Measurements from ENCODE around the gene ADAMTS13. TPM values are rescaled to one million over a fixed set of nuclear protein-coding genes. Genes with fewer than 3 reads are reported as not detected.
A peak's percentile ranks its signal among the peaks of the same experiment; 100 is the strongest.

ADAMTS13 gene
- total and polyA plus RNA-seq, 5 experiments from 2014 or later = 0.10 to 4.0 (median 0.99) TPM

DNA sequence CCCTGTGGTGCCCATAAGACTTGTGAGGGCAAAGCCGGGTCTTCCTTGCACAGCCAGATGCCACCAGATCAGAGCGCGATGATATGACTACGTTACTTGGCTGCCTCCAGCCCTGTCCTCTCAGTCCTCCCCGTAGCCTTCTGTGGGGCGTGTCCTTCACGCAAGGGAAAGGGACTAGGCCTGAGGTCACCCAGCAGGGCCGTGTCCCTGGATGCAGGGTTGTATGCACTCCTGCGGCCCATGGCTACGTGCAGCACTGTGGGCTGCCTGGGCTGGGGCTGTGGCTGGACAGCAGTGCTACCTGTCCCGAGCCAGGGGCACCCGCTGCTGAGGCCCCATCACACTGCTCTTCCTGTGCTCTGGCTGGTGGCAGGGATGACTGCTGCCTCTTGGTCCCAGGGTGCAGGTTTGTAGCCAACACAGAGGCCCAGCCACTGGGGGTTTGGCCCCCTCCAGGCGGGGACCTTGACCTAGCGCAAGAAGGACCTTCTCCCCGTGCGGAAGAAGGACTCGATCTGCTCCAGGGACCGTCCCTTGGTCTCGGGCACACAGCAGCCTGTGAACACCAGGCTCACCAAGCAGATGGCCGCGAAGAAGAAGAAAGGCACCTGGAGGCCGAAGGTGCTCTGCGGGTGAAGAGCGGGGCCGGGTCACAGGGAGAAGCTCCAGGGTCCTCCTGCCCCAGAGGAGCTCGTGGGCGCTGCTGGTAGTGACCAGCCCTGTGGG lies 49.5 kb downstream of the ADAMTS13 start:
- ATAC-seq (no peak), DNase-seq (peak in 1 of 10 donors; percentile 45)
- Mint-ChIP-seq H3K36me3 (peaks cover 0 to 5% (median 0%) of the 10 kb centered on the region in 3 donors), H3K4me1 (peaks cover 0 to 15% (median 3%) of the 10 kb centered on the region in 4 donors), H3K27ac (peak overlapping the region in 1 of 10 donors; percentile 56), H3K9me3 (peaks cover 0 to 1% (median 0%) of the 10 kb centered on the region in 9 donors), H3K27me3 (no peaks in the 10 kb centered on the region), H3K4me3 (no peak overlapping the region)
- POLR2A ChIA-PET = no interaction called here

DNA sequence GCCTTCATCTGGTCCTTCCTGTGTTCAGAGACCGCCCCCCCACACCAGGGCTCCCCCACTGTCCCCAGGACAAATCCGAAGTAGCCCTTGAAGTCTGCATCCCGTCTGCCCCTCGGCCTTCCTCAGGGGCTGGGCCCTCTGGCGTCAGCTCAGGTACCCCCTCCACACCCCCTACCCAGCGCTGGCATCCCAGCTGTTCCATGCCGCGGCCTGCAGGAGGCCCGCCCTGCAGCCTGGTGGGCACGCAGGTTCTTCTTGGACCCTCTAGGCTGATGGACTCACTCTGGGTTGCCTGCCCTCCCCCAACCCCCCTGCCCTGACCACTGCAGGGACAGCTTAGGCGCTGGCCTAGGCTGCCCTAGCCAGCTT lies 50.1 kb downstream of the ADAMTS13 start:
- ATAC-seq = no peak
- peaks cover 0 to 6% (median 0%) of the 10 kb centered on the region in 3 donors for H3K36me3 Mint-ChIP-seq
- H3K27me3 Mint-ChIP-seq = no peaks in the 10 kb centered on the region
- H3K9me3 Mint-ChIP-seq = peaks cover 0 to 1% (median 0%) of the 10 kb centered on the region in 9 donors
- H3K27ac Mint-ChIP-seq = no peak overlapping the region
- no peak overlapping the region for H3K4me3 Mint-ChIP-seq
- peaks cover 0 to 15% (median 3%) of the 10 kb centered on the region in 4 donors for H3K4me1 Mint-ChIP-seq
- POLR2A ChIA-PET = no interaction called here
- no peak for DNase-seq

DNA sequence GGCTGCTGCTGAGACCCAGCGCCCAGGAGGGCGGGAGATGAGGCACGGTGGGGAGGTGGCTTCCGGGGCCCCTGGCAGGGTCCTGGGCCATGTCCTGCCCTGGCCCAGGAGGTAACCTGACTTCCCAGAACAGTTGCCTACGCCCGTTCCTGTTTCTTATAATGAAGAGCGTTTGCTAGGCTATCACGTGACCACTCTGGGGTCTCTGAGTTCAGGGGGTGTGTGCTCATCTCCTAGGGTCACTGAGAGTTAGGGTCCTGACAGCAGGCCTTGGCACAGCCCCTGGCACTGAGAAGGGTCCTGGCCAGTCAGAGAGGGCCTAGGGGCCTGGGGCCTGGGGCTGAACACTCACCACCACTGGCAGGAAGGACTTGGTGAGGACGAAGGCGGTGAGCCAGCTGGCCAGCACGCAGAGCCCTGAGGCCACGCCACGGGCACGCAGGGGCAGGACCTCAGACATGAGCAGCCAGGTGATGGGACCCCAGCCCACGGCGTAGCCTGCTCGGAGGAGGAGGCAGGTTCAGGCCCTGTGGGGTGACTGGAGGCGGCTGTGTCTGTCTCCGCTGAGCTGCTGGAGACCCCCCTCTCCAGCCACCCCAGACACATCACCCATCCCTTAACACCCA lies 50.7 kb downstream of the ADAMTS13 start:
- POLR2A ChIA-PET = no interaction called here
- H3K27ac Mint-ChIP-seq = no peak overlapping the region
- ATAC-seq = no peak
- H3K4me1 Mint-ChIP-seq = peaks cover 0 to 21% (median 4%) of the 10 kb centered on the region in 4 donors
- H3K4me3 Mint-ChIP-seq = no peak overlapping the region
- H3K9me3 Mint-ChIP-seq = peaks cover 0 to 1% (median 0%) of the 10 kb centered on the region in 9 donors
- H3K36me3 Mint-ChIP-seq = peaks cover 0 to 6% (median 0%) of the 10 kb centered on the region in 3 donors
- no peaks in the 10 kb centered on the region for H3K27me3 Mint-ChIP-seq
- no peak for DNase-seq

DNA sequence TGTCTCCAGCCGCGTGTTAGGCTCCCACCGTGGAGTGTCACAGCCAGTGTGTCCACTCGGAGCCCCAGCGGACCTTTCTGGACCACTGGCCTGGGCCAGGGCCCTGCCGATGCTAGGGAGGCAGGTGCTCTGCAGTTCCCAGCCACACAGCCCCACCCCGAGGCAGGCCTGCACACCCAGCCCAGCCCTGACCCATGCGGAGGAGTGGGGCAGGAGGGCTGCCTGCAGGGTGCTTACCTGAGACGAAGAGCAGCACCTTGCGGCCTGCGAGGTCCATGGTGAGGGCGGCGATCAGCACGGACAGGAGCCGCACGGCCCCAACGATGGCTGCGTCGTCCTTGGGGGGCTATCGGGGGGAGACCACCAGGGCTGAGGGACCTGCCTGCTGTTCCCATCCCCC lies 51.6 kb downstream of the ADAMTS13 start:
- no peaks in the 10 kb centered on the region for H3K27me3 Mint-ChIP-seq
- DNase-seq = no peak
- peaks cover 0 to 24% (median 5%) of the 10 kb centered on the region in 4 donors for H3K4me1 Mint-ChIP-seq
- no peak for ATAC-seq
- POLR2A ChIA-PET = interaction anchor here (0.6 kb wide), 1 partner anchor 1120 kb away, joined by 5 read pairs; no protein-coding TSS in a partner anchor
- H3K36me3 Mint-ChIP-seq = peaks cover 0 to 6% (median 0%) of the 10 kb centered on the region in 3 donors
- no peak overlapping the region for H3K27ac Mint-ChIP-seq
- H3K4me3 Mint-ChIP-seq = no peak overlapping the region
- H3K9me3 Mint-ChIP-seq = peaks cover 0 to 1% (median 0%) of the 10 kb centered on the region in 9 donors

DNA sequence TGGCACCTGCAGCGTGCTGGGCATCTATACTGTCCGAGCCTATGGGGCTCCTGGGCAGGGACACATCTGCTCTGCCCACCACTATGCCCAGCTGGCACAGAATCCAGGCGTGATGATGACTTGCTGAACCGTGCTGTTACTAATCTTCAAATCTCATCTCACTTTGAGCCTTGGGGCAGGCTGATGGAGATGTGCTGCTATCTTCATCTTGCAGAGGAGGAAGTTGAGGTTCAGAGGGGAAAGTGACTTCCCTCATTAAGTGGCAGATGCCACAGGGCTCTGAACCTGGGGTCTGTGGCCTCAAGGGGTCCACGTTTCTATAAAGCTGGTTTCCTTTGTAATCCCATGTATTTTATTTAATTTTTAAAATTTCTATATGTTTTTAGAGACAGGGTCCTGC lies 52.0 kb downstream of the ADAMTS13 start:
- Mint-ChIP-seq H3K9me3 (peaks cover 0 to 1% (median 0%) of the 10 kb centered on the region in 9 donors), H3K27ac (no peak overlapping the region), H3K27me3 (no peaks in the 10 kb centered on the region), H3K36me3 (peaks cover 0 to 6% (median 0%) of the 10 kb centered on the region in 3 donors), H3K4me3 (no peak overlapping the region), H3K4me1 (peaks cover 2 to 24% (median 5%) of the 10 kb centered on the region in 4 donors)
- no peak for DNase-seq
- no peak for ATAC-seq
- POLR2A ChIA-PET = interaction anchor here (0.6 to 1.2 kb wide), 2 partner anchors 15 to 1120 kb away, joined by 3 to 5 read pairs; no protein-coding TSS in a partner anchor

DNA sequence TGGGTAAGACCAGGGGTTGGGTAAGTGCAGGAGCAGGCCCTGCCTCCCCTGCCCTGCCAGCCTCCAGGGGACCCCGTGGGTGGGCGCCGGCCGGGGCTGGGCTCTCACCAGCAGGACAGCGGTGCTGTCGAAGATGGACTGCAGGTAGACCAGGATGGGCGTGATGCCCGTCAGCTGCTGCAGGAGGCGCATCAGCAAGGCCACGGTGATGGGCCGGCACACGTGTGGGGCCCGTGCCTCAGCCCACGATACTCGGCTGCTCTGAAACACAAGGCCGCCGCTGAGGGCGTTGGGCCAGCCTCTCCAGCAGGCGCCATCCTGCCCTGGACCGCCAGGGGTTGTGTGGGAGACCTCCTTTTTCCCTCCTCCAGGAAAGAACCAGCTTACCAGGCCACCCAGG lies 52.7 kb downstream of the ADAMTS13 start:
- H3K27ac Mint-ChIP-seq = no peak overlapping the region
- H3K27me3 Mint-ChIP-seq = no peaks in the 10 kb centered on the region
- peaks cover 5 to 30% (median 11%) of the 10 kb centered on the region in 4 donors for H3K4me1 Mint-ChIP-seq
- DNase-seq (no peak), ATAC-seq (no peak)
- POLR2A ChIA-PET = interaction anchor here (0.5 to 1.2 kb wide), 2 partner anchors 16 to 437 kb away, joined by 3 read pairs; no protein-coding TSS in a partner anchor
- peaks cover 0 to 6% (median 0%) of the 10 kb centered on the region in 3 donors for H3K36me3 Mint-ChIP-seq
- H3K4me3 Mint-ChIP-seq = no peak overlapping the region
- peaks cover 0 to 1% (median 0%) of the 10 kb centered on the region in 9 donors for H3K9me3 Mint-ChIP-seq

DNA sequence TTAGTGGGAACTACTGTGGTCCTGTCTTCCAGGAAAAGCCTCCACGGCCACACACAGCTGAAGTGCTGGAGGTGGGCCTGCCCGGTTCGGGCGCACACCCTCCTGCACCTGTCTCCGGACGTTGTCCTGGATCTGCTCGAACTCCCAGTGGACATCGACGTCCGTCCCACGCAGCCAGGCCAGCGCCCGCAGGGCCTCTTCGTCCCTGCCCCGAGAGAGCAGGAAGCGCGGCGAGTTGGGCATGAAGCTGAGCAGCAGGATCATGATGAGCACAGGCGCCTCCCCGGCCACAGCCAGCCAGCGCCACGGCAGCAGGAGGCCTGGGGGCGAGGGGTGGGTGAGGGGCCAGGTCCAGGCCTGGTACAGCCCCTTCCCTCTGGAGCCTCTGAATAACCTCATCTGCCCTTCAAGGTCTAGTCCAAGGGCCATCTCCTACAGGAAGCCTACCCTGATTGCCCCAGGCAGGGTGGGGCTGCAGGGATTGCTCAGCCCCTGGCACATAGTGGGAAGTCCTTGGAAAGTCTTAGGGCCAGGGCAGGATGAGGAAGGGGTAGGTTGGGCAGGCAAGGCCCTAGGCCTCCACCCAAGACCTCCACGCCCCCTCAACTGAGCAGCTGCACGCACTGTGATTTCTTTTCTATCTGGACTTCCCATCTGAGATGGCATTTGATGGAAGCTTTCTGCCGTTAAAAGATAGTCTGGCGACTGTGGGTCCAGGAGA lies 53.3 kb downstream of the ADAMTS13 start:
- peak overlapping the region in 2 of 10 donors; percentile 20 to 65 for H3K27ac Mint-ChIP-seq
- peaks cover 0 to 6% (median 0%) of the 10 kb centered on the region in 3 donors for H3K36me3 Mint-ChIP-seq
- DNase-seq = no peak
- H3K9me3 Mint-ChIP-seq = peaks cover 0 to 1% (median 0%) of the 10 kb centered on the region in 9 donors
- no peaks in the 10 kb centered on the region for H3K27me3 Mint-ChIP-seq
- H3K4me1 Mint-ChIP-seq = peaks cover 7 to 32% (median 14%) of the 10 kb centered on the region in 4 donors
- no peak overlapping the region for H3K4me3 Mint-ChIP-seq
- POLR2A ChIA-PET = interaction anchor here (0.5 to 1.2 kb wide), 2 partner anchors 16 to 437 kb away, joined by 3 read pairs; no protein-coding TSS in a partner anchor
- no peak for ATAC-seq

DNA sequence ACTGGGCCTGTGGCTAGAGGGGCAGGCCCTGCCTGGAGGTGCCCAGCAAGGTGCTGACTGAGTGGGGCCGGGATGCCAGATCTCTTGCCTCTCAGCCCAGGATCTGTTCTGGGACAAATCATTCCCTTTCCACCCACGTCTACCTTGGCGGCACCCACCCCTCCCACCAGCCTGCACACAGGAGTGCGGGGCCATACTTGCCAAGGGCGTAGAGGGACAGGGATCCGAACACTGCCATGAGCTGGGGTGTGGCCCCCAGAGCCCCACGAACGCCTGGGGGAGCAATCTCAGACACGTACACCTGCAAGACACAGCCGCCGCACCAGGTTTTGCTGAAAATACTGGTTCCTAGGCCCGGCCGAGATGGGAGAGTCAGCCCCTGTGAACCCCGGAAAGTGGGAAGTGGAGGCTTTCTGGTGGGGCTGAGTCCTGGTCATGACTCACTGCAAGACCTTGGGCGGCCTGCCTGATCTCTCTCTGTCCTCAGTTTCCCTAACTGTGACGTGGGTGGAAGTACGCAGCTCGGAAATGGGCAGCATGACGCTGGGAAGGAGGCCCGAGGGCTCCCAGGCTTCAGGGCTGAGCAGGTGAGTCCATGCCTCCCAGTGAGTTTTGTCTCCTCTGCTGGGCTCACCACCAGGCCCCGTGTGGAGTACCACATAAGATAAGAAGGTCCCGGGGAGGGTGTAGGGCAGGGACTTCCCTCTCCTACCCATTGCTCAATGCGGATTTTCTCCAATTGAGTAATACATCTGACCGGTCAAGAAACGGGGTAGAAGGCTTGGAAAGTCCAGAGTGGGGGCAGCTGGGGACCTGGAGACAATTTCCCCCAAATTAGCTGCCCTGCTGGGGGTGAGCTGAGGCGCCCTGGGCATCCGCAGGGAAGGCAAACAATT lies 54.1 kb downstream of the ADAMTS13 start:
- H3K4me1 Mint-ChIP-seq = peaks cover 7 to 32% (median 14%) of the 10 kb centered on the region in 4 donors
- no peaks in the 10 kb centered on the region for H3K27me3 Mint-ChIP-seq
- peak overlapping the region in 2 of 10 donors; percentile 6 to 34 for H3K4me3 Mint-ChIP-seq
- peak overlapping the region in 4 of 10 donors; percentile 0 to 31 (median 18) for H3K27ac Mint-ChIP-seq
- ATAC-seq (no peak), DNase-seq (peak in 1 of 10 donors; percentile 58)
- H3K36me3 Mint-ChIP-seq = peaks cover 0 to 6% (median 0%) of the 10 kb centered on the region in 3 donors
- POLR2A ChIA-PET = no interaction called here
- H3K9me3 Mint-ChIP-seq = no peaks in the 10 kb centered on the region

DNA sequence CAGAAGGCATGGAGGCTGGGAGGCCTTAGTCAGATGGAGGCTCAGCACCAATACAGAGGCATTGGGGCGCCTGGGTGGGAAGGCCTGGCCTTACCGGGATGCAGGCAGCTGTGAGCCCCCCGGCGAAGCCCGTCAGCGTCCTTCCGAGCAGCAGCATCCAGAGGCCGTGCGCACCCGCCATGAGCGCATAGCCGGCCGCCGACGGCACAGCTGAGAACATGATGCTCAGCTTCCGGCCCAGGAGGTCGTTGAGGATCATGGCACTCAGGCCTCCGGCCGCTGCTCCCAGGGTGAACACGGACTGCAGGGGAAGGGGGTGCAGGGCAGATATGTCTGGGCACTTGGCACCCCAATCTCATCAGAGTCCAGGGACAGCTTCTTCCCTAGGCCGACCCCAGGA lies 54.8 kb downstream of the ADAMTS13 start:
- H3K36me3 Mint-ChIP-seq = peaks cover 0 to 6% (median 0%) of the 10 kb centered on the region in 3 donors
- ATAC-seq (no peak), DNase-seq (no peak)
- no peaks in the 10 kb centered on the region for H3K27me3 Mint-ChIP-seq
- H3K9me3 Mint-ChIP-seq = no peaks in the 10 kb centered on the region
- H3K4me3 Mint-ChIP-seq = no peak overlapping the region
- H3K27ac Mint-ChIP-seq = no peak overlapping the region
- POLR2A ChIA-PET = no interaction called here
- peaks cover 7 to 32% (median 14%) of the 10 kb centered on the region in 4 donors for H3K4me1 Mint-ChIP-seq

DNA sequence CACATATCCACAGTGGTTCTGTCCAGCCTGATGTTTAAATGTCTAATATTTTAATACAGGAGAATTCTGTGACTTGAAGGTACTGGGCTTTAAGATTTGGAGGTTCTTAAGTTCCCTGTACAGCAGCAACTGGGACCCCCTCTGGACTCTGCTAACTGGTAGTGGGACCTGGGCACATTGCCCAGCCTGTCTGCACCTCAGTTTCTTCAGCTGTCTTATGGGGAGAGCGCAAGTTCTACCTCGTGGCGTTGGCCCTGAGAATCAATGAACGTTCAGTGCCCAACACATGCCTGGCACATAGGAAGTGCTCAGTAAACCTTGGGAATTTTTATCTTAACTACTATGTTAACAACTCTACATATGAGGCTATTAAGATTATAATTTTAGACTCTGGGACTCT lies 55.3 kb downstream of the ADAMTS13 start:
- peaks cover 7 to 32% (median 14%) of the 10 kb centered on the region in 4 donors for H3K4me1 Mint-ChIP-seq
- H3K9me3 Mint-ChIP-seq = no peaks in the 10 kb centered on the region
- DNase-seq = peak in 1 of 10 donors; percentile 55
- POLR2A ChIA-PET = interaction anchor here (1.6 kb wide), 1 partner anchor 59 kb away, joined by 3 read pairs; no protein-coding TSS in a partner anchor
- peak overlapping the region in 8 of 10 donors; percentile 51 to 87 (median 78) for H3K27ac Mint-ChIP-seq
- no peaks in the 10 kb centered on the region for H3K27me3 Mint-ChIP-seq
- ATAC-seq = no peak
- peaks cover 0 to 6% (median 0%) of the 10 kb centered on the region in 3 donors for H3K36me3 Mint-ChIP-seq
- H3K4me3 Mint-ChIP-seq = peak overlapping the region in 6 of 10 donors; percentile 8 to 79 (median 44)

DNA sequence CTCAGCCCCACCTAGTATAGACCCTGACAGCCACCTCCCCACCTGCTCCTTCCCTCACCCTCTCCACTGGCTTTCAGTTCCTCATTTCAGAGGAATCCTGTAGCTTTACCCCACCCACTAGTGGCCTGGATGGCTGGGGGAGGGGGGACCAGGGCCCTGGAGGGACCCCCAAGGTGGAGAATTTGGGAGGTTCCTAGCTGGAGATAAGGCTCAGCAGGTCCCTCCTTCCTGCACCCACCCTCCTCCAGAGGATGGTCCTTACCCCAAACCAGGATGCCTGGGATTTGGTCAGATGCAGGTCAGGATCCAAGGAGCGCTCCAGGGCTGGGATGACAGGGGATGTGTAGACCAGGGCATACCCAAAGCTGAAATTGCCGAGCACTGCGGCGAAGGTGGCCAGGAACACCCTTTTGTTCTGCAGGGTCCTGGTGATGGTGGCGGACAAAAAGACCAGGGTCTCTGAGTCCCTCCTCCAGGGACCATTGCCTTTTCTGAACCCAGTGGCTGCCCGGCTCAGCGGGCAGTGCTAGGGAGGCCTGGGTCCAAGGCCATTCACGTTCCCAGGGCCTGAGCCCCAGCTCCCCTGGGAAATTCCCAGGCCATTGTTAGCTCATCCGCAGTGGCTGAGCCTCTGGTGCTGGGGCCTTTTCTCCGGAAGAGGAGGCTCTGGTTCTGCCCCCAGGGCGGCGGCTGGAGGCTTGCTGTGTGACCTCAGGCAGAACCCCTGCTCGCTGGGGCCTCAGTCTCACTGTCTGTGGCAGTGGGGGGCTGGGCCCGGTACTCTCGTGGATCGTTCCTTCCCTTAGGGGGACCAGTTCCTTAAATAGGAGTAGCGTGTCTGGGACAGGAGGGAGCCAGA lies 56.1 kb downstream of the ADAMTS13 start:
- H3K4me1 Mint-ChIP-seq = peaks cover 7 to 32% (median 14%) of the 10 kb centered on the region in 4 donors
- ATAC-seq = peak; percentile 13 to 24

More for the DNA sequence above, 56.1 kb downstream of the ADAMTS13 start:
- H3K4me3 Mint-ChIP-seq = peak overlapping the region in 9 of 10 donors; percentile 46 to 81 (median 60)
- POLR2A ChIA-PET = interaction anchor here (0.6 to 2.0 kb wide), 9 partner anchors 16 to 448 kb away, joined by 3 to 10 read pairs (median 4); partner anchors contain the start of genes CACFD1, GTF3C5, MED22 and RPL7A
- H3K36me3 Mint-ChIP-seq = peaks cover 0 to 6% (median 0%) of the 10 kb centered on the region in 3 donors
- peak in 2 of 10 donors; percentile 22 to 62 for DNase-seq
- no peaks in the 10 kb centered on the region for H3K9me3 Mint-ChIP-seq
- H3K27ac Mint-ChIP-seq = peak overlapping the region in 7 of 10 donors; percentile 51 to 87 (median 84)
- no peaks in the 10 kb centered on the region for H3K27me3 Mint-ChIP-seq

Measured in naive thymus-derived CD8-positive, alpha-beta T cell (primary cell).